WTC11 (cell line): Measurements from ENCODE around the gene TIAM2. TPM values are rescaled to one million over a fixed set of nuclear protein-coding genes. Genes with fewer than 3 reads are reported as not detected.

Experiments
- ATAC-seq: fragments of 200-7000 bp; cut with Tn5 transposase; 2 replicates; pipeline ENCODE4 v1.10.0; 2021; ENCODE audit warnings: mild to moderate bottlenecking, moderate library complexity
- CTCF ChIA-PET: fragments of 300-600 bp; sonication (Branson Sonifier 250); formaldehyde crosslinking; loops from one replicate; lab custom pipeline; 2021; ENCODE audit warnings: antibody characterized with exemption; lab: Charles Lee
- POLR2A ChIA-PET: fragments of 350-600 bp; sonication (Branson Sonifier 250); formaldehyde crosslinking; loops from one replicate; lab custom pipeline; 2021; ENCODE audit warnings: antibody characterized with exemption; lab: Charles Lee
- DNase-seq: peaks from one replicate; pipeline ENCODE4 v3.0.0; 2021; ENCODE audit warnings: low spot score
- H3K27ac Mint-ChIP-seq: 2 replicates; pipeline ENCODE4 v1.8.0; 2021; ENCODE audit warnings: mixed read lengths
- H3K27me3 Mint-ChIP-seq: 2 replicates; pipeline ENCODE4 v1.8.0; 2021; ENCODE audit warnings: low read depth, mild to moderate bottlenecking, moderate library complexity, mixed read lengths
- H3K36me3 Mint-ChIP-seq: 2 replicates; pipeline ENCODE4 v1.8.0; 2021; ENCODE audit warnings: mixed read lengths
- H3K4me1 Mint-ChIP-seq: 2 replicates; pipeline ENCODE4 v1.8.0; 2022; ENCODE audit warnings: mixed read lengths
- H3K4me3 Mint-ChIP-seq: 2 replicates; pipeline ENCODE4 v1.8.0; 2021; ENCODE audit warnings: mild to moderate bottlenecking, moderate library complexity, mixed read lengths
- H3K9me3 Mint-ChIP-seq: 2 replicates; pipeline ENCODE4 v1.8.0; 2021; ENCODE audit warnings: mixed read lengths
- CREM ChIP-seq: sonication (generic); formaldehyde crosslinking; IDR thresholded peaks from 2 replicates; pipeline ENCODE4 v1.8.1; 2022; ENCODE audit warnings: mild to moderate bottlenecking, missing genetic modification reagents, moderate library complexity
- ETV6 ChIP-seq: sonication (generic); formaldehyde crosslinking; IDR thresholded peaks from 2 replicates; pipeline ENCODE4 v1.8.1; 2022; ENCODE audit warnings: mild to moderate bottlenecking, missing genetic modification reagents
- FOXP1 ChIP-seq: sonication (generic); formaldehyde crosslinking; IDR thresholded peaks from 2 replicates; pipeline ENCODE4 v1.8.0; 2022; ENCODE audit warnings: missing genetic modification reagents, mild to moderate bottlenecking, moderate library complexity, borderline replicate concordance
- GRHL2 ChIP-seq: fragments of 250-450 bp; sonication (Bioruptor Pico); IDR thresholded peaks from 2 replicates; pipeline ENCODE4 v1.8.0; 2022; ENCODE audit warnings: mild to moderate bottlenecking, moderate library complexity; ENCODE audit not compliant: insufficient replicate concordance, severe bottlenecking
- HMGA2 ChIP-seq: fragments of 250-450 bp; sonication (Bioruptor Pico); IDR thresholded peaks from 2 replicates; pipeline ENCODE4 v1.4.0; 2021; ENCODE audit warnings: mild to moderate bottlenecking, moderate library complexity
- IRF2 ChIP-seq: sonication (generic); formaldehyde crosslinking; IDR thresholded peaks from 2 replicates; pipeline ENCODE4 v1.8.0; 2022; ENCODE audit warnings: low read depth, missing genetic modification reagents, borderline replicate concordance
- JAZF1 ChIP-seq: fragments of 250-450 bp; sonication (Bioruptor Pico); IDR thresholded peaks from 2 replicates; pipeline ENCODE4 v1.9.0; 2021; ENCODE audit warnings: moderate library complexity, mild to moderate bottlenecking, inconsistent platforms
- MXD4 ChIP-seq: fragments of 250-450 bp; sonication (Bioruptor Pico); IDR thresholded peaks from 2 replicates; pipeline ENCODE4 v1.8.0; 2021; ENCODE audit warnings: mild to moderate bottlenecking, moderate library complexity, borderline replicate concordance
- NFATC4 ChIP-seq: fragments of 250-450 bp; sonication (Bioruptor Pico); IDR thresholded peaks from 2 replicates; pipeline ENCODE4 v1.9.0; 2021; ENCODE audit warnings: mild to moderate bottlenecking
- RELA ChIP-seq: sonication (generic); formaldehyde crosslinking; IDR thresholded peaks from 2 replicates; pipeline ENCODE4 v1.8.1; 2022; ENCODE audit warnings: missing genetic modification reagents, mild to moderate bottlenecking, borderline replicate concordance
- ZNF232 ChIP-seq: sonication (generic); formaldehyde crosslinking; IDR thresholded peaks from 2 replicates; pipeline ENCODE4 v1.8.0; 2022; ENCODE audit warnings: mild to moderate bottlenecking, missing genetic modification reagents
- total RNA-seq: library from RNA; stranded (reverse); gene quantifications from 3 replicates; pipeline ENCODE4 v1.2.3, GENCODE V29; 2021
- TF ChIP-seq, protein P1 (sequence below): sonication (generic); formaldehyde crosslinking; IDR thresholded peaks from 2 replicates; pipeline ENCODE4 v1.8.1; 2022; ENCODE audit warnings: mild to moderate bottlenecking, moderate library complexity, missing genetic modification reagents
- TF ChIP-seq, protein P2 (sequence below): sonication (generic); formaldehyde crosslinking; conservative IDR thresholded peaks from 2 replicates; pipeline ENCODE4 v1.8.1; 2023; ENCODE audit warnings: mild to moderate bottlenecking, low read depth, missing genetic modification reagents, moderate library complexity
- TF ChIP-seq, protein P3 (sequence below): sonication (generic); formaldehyde crosslinking; IDR thresholded peaks from 2 replicates; pipeline ENCODE4 v1.8.1; 2023; ENCODE audit warnings: mild to moderate bottlenecking, moderate library complexity, missing genetic modification reagents
- TF ChIP-seq, protein P4 (sequence below): sonication (generic); formaldehyde crosslinking; IDR thresholded peaks from 2 replicates; pipeline ENCODE4 v1.8.0; 2023; ENCODE audit warnings: mild to moderate bottlenecking, missing genetic modification reagents
- TF ChIP-seq, protein P5 (sequence below): sonication (generic); formaldehyde crosslinking; IDR thresholded peaks from 2 replicates; pipeline ENCODE4 v1.8.1; 2022; ENCODE audit warnings: missing genetic modification reagents, borderline replicate concordance

The TIAM2 gene
- total RNA-seq, 1 experiment from 2014 or later: 15.1 TPM

DNA sequence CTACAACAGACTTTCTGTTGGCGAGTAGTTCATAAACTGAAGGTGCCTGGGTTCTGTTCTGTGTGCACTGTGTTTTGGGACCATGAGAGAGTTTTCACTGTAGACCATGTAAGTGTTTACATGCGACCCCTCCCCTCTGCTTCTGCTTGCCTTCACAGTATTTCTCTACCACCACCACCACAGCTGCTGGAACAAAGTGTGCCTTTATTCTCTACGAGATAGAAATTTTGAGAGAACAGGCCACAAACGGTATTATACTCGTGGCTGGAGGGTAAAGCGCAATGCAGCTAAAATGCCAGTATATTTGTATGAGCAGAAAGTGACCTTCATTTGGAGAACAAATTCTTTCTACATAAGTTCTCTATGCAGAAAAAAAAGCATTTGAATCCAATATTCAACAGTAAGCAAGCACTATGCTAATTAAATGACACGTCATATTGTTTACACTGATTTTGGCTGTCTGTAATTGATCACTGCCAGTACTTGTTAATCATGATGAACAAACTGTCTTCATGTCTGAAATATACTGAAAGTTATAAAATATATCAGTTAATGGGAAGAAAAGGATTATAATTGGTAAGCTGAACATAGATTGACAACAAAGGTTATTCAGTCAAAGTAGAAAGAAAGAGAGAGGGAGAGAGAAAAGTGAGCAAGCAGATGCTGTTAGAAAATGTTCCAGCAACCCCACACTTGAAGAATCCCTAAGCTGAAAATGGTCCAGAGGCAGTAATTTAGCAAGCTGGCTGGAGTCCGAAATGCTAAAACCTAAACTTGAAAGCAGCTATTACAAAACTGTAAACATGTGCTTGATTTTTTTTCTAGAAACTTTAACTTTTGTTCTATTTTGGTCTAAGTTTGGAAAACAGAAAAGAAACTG, 277.5 kb downstream of the TIAM2 start:
- peaks cover 4% of the 10 kb centered on the region; the same call in 1 of the 2 replicates for H3K9me3 Mint-ChIP-seq
- DNase-seq (no peak), ATAC-seq (no peak)
- TF ChIP-seq, protein P1, sequence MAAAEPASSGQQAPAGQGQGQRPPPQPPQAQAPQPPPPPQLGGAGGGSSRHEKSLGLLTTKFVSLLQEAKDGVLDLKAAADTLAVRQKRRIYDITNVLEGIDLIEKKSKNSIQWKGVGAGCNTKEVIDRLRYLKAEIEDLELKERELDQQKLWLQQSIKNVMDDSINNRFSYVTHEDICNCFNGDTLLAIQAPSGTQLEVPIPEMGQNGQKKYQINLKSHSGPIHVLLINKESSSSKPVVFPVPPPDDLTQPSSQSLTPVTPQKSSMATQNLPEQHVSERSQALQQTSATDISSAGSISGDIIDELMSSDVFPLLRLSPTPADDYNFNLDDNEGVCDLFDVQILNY (CRISPR knock-in tag): no peak
- TF ChIP-seq ZNF232 (no peak), FOXP1 (no peak), JAZF1 (CRISPR knock-in tag) (no peak), GRHL2 (CRISPR knock-in tag) (no peak), NFATC4 (CRISPR knock-in tag) (no peak), HMGA2 (CRISPR knock-in tag) (no peak), CREM (no peak), IRF2 (CRISPR knock-in tag) (no peak), MXD4 (CRISPR knock-in tag) (no peak), ETV6 (CRISPR knock-in tag) (no peak), RELA (no peak)
- TF ChIP-seq, protein P2, sequence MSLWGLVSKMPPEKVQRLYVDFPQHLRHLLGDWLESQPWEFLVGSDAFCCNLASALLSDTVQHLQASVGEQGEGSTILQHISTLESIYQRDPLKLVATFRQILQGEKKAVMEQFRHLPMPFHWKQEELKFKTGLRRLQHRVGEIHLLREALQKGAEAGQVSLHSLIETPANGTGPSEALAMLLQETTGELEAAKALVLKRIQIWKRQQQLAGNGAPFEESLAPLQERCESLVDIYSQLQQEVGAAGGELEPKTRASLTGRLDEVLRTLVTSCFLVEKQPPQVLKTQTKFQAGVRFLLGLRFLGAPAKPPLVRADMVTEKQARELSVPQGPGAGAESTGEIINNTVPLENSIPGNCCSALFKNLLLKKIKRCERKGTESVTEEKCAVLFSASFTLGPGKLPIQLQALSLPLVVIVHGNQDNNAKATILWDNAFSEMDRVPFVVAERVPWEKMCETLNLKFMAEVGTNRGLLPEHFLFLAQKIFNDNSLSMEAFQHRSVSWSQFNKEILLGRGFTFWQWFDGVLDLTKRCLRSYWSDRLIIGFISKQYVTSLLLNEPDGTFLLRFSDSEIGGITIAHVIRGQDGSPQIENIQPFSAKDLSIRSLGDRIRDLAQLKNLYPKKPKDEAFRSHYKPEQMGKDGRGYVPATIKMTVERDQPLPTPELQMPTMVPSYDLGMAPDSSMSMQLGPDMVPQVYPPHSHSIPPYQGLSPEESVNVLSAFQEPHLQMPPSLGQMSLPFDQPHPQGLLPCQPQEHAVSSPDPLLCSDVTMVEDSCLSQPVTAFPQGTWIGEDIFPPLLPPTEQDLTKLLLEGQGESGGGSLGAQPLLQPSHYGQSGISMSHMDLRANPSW (CRISPR knock-in tag): no peak
- TF ChIP-seq, protein P3, sequence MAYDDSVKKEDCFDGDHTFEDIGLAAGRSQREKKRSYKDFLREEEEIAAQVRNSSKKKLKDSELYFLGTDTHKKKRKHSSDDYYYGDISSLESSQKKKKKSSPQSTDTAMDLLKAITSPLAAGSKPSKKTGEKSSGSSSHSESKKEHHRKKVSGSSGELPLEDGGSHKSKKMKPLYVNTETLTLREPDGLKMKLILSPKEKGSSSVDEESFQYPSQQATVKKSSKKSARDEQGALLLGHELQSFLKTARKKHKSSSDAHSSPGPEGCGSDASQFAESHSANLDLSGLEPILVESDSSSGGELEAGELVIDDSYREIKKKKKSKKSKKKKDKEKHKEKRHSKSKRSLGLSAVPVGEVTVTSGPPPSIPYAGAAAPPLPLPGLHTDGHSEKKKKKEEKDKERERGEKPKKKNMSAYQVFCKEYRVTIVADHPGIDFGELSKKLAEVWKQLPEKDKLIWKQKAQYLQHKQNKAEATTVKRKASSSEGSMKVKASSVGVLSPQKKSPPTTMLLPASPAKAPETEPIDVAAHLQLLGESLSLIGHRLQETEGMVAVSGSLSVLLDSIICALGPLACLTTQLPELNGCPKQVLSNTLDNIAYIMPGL: no peak
- TF ChIP-seq, protein P4, sequence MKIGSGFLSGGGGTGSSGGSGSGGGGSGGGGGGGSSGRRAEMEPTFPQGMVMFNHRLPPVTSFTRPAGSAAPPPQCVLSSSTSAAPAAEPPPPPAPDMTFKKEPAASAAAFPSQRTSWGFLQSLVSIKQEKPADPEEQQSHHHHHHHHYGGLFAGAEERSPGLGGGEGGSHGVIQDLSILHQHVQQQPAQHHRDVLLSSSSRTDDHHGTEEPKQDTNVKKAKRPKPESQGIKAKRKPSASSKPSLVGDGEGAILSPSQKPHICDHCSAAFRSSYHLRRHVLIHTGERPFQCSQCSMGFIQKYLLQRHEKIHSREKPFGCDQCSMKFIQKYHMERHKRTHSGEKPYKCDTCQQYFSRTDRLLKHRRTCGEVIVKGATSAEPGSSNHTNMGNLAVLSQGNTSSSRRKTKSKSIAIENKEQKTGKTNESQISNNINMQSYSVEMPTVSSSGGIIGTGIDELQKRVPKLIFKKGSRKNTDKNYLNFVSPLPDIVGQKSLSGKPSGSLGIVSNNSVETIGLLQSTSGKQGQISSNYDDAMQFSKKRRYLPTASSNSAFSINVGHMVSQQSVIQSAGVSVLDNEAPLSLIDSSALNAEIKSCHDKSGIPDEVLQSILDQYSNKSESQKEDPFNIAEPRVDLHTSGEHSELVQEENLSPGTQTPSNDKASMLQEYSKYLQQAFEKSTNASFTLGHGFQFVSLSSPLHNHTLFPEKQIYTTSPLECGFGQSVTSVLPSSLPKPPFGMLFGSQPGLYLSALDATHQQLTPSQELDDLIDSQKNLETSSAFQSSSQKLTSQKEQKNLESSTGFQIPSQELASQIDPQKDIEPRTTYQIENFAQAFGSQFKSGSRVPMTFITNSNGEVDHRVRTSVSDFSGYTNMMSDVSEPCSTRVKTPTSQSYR (CRISPR knock-in tag): no peak
- TF ChIP-seq, protein P5, sequence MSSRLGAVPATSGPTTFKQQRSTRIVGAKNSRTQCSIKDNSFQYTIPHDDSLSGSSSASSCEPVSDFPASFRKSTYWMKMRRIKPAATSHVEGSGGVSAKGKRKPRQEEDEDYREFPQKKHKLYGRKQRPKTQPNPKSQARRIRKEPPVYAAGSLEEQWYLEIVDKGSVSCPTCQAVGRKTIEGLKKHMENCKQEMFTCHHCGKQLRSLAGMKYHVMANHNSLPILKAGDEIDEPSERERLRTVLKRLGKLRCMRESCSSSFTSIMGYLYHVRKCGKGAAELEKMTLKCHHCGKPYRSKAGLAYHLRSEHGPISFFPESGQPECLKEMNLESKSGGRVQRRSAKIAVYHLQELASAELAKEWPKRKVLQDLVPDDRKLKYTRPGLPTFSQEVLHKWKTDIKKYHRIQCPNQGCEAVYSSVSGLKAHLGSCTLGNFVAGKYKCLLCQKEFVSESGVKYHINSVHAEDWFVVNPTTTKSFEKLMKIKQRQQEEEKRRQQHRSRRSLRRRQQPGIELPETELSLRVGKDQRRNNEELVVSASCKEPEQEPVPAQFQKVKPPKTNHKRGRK (CRISPR knock-in tag): no peak
- H3K4me1 Mint-ChIP-seq: peaks cover 24% of the 10 kb centered on the region
- POLR2A ChIA-PET: no interaction called here
- H3K27me3 Mint-ChIP-seq: no peaks in the 10 kb centered on the region
- peak overlapping the region; percentile 72 for H3K27ac Mint-ChIP-seq
- CTCF ChIA-PET: no interaction called here
- no peak overlapping the region for H3K4me3 Mint-ChIP-seq
- H3K36me3 Mint-ChIP-seq: peaks cover 21% of the 10 kb centered on the region
